EL (cell line): ENCODE results near the gene TNNT2.

ENCODE experiments used
- DNase-seq: peaks from one replicate; pipeline ENCODE4 v3.0.0-alpha.2; 2016

The TNNT2 gene

DNA sequence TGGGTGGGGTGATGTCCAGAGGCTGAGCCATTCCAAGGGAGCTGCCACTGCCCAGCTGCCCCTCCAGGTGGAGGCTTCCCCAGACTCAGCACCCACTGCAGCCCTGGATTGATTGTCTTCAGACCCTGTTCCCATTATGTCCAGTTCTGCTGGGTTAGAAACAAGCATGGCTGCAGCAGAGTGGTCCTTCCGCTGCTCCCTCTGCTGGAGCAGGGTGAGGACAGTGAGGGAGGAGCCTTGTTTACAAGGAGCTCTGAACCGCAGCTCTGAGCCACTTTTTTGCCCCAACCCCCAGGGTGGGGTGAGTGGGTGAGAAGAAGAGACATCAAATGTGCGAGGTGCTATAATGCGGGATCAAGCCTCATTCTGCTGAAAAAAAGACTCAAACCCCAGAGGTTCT, 2.3 kb downstream of the TNNT2 start:
- no peak for DNase-seq

DNA sequence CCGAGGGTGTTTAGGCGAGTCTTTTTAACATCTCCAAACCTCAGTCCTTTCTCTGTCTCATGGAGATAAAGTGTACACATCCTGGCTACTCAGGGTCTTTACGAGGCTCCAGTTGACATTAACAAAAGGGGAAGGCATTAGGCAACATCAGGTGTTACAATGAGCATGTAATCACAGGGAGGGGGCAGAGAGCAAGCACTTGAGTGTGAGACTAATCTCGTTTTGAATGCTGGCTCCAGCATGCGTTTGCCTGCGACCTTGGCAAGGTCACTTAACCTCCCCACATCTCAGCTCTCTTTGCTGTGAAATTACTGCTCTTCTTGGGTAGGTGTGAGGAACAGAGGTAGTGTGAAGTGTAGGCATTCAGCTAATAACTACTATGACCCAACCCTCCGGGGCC, 3.1 kb downstream of the TNNT2 start:
- no peak for DNase-seq

DNA sequence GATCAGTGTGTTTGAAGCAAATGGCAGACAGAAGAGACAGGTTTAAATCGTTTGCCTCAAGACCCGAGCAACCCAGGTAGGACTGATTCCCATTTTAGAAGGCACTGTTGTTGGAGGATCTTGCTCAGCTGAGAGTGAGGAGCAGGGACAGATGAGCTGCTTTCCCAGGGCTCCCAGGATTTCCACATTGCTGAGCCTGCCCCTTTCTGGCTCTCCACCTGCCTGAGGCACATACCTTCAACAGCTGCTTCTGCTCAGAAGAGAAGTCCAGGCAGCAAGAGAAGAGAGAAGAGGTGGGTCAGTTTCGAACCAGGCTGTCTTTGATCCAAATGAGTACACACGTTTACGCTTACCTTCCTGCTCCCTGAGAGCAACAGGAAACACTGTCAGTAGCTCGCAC, 5.7 kb downstream of the TNNT2 start:
- DNase-seq: no peak

DNA sequence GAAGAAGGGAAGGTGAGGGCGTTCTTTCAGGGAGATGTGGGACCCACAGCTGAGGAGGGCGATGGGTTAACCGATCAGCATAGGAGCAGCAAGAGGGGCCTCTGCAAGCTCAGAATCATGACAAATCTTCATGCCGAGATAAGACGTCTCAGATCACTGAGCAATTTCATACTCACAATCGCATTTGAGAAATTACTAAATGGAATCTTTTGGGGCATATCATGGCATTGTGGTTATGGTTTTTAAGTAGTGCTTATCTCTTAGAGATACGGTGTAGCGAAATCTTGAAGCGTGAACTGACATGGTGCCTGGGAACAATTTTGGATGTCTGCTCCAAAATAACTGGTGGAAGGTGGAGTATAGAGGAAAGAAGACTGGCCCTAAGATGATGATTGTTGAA, 6.2 kb downstream of the TNNT2 start:
- DNase-seq: no peak

DNA sequence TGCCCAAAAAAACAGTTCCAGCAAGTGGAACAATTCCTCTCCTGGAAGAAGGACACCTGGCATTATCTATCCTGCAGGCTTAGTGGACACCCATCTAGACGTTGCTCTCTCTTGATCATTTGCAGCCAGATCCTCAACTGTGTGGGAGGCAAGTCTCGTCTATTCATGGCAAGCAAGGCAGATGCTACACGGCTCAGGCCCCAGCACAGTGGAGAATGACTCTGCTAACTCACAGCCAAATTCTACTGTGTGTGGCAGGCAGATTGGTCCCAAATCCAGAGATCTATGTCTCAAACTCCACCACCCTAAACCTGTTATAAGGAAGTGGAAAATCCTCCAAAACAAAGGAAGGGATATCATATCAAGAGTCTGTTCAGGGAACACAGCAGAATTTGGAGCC, 7.0 kb downstream of the TNNT2 start:
- DNase-seq: no peak

DNA sequence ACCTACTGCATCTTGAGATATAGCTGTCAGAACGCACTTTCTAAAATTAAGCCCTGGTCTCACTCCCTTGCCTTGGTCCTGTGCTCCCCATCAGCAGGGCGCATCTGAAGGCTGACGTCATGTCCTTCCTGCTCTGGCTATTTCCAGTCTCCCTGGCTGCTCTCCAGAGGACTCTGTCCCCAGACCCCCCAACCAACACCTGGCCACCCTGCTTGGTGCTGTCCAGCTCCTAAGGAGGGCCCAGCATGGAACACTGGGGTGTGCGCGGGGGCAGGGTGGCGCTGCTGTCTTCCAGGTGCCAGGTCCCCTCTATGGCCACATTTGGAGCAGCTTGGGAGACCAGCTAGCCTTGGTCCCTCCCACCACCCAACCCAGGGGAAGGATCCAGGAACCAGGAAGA, 8.3 kb downstream of the TNNT2 start:
- DNase-seq: no peak

DNA sequence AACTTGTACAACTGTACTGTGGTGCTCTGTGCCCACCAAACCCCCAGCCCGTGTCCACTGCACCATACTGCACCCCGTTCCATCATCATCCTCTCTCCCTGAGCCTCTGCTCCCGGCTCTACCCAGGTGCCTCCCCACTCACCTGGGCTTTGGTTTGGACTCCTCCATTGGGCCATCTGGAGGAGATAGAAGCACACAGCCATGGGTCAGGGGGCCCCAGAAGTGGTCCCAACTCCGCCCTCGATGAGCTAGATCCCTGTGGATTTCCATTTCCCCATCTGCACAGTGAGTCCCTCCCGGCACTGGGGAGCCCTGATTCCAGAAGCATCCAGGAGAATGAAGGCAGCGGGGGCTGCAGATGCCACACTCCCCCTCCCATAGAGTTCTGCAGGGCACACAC, 10.8 kb downstream of the TNNT2 start:
- no peak for DNase-seq

DNA sequence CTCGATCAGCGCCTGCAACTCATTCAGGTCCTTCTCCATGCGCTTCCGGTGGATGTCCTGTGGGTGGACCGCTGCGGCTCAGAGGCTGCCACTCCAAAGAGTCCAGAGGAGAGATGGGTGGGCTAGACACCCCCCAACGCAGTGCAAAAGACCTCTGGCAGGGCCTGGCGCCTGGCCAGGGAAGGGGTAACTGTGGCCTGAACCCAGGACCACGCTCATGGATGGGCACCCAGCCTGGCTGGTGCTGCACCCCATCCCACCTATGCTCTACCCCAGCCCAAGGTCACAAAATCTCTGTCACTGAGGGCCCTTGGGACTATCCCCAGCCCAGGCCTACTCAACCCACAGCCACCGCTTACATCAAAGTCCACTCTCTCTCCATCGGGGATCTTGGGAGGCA, 12.2 kb downstream of the TNNT2 start:
- no peak for DNase-seq

DNA sequence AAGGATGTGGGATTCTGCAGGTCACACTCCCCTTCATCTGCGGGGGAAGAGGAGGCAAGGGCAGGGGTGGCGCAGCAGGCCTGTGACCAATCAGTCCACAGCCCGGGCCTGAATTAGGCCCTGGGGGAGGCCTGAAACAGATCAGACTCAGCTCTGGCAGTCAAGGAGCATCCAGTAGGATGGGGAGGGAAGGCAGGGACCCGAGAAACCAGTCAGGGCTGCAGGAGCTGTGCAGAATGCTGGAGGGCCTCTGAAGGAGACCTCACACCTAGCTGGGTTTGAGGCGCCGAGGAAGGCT, 12.7 kb downstream of the TNNT2 start:
- DNase-seq: no peak

DNA sequence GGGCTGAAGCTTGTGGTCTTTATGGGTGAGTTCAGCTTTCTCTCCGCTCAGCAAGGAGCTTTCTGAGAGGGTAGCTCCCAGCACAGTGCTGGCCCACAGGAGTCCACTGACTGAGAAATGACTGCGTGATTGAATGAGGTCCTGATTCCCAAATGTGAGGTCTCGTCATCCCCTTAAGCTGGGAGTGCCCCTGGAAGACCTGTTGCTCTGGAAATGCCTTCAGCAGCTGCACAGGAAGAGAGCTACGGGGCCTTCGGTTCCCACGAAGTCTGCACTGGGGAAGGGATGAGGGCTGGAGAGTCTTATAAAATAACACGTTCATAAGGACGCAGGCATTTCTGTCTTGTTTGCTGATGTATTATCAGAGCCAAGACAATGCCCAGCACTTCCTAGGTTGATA, 14.0 kb downstream of the TNNT2 start:
- DNase-seq: no peak

DNA sequence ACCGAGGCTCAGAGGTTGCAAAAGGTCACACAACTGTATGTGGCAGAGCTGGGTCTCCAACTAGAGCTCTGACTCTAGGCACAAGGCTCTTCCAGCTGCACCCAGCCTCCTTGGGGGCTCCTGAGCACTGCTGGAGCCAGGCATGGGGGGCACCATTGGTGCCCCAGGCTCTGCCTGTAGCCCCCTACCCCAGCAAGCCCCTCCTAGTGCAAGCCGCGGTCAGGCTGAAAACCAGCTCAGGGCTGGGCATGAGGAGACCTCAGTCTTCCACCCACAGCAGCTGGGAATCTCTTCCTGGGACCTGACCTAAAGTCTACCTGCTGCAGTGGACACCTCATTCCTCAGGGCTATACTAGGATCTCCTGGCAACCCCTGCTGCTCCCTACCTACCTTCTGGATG, 14.6 kb downstream of the TNNT2 start:
- DNase-seq: no peak

DNA sequence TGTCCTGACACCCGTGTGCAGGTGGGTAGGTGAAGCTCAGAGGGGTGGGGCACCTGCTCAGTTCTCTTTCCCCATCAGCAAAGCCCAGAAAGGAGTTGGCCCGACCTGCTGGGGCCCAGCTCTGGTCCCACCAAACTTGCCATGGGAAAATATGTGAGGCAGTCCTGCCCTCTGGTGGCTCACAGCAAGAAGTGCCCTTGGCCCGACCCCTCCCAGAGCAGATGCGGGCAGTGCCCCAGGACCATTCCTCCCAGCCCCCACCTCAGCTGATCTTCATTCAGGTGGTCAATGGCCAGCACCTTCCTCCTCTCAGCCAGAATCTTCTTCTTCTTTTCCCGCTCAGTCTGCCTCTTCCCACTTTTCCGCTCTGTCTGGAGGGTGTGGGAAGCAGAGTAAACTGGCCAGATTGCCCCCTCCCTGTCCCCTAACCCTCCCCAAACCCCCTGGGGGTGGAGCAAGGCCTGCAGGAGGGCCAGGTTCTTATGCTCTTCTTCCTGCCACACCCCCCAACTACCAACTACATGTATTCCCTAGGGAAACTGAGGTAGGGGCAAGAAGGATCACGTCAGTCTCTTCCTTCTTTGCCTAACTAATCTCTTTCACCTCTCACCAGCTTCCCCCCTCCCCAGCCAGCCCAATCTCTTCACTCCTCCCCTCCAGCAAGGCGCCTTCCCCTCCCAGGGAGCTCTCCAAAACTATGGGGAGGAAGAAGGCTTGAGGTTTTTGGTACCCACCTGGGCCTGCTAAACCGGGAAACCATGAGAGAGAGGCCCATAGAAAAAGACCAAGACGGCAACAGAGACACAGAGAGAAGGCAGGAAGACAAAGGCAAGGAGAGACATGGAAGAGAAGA, 15.6 kb downstream of the TNNT2 start:
- peak; percentile 57 for DNase-seq

DNA sequence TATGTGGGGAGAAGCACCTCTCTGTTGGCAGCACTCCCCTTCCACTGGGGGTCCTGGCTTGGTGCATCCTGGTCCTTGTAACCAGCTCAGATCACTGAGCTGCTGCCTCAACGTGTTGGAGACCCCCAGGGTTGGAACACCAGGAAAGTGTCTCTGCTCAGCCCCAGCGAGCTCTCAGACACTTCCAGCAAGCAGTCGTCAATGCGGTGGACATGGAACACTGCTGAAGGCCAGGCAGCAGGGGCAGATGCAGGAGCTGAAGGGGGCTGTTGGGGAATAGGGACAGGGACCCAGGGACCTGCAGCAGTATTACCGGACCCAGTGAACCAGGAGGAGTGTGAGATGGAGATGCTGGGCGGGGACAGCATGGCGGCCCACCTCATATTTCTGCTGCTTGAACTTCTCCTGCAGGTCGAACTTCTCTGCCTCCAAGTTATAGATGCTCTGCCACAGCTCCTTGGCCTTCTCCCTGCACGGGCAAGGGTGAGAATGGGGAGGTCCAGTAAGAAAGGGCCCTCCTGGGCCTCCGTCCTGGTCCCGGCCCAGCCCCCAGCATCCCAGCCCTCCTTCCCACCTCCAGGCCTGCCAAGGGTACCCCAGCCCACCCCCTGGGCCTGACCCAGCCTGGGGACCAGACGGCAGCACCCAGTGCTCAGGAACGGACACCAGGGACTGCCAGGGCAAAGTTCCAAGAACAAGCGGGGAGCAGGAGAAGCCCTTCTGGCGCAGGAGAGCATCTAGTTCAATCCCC, 16.4 kb downstream of the TNNT2 start:
- DNase-seq: no peak

DNA sequence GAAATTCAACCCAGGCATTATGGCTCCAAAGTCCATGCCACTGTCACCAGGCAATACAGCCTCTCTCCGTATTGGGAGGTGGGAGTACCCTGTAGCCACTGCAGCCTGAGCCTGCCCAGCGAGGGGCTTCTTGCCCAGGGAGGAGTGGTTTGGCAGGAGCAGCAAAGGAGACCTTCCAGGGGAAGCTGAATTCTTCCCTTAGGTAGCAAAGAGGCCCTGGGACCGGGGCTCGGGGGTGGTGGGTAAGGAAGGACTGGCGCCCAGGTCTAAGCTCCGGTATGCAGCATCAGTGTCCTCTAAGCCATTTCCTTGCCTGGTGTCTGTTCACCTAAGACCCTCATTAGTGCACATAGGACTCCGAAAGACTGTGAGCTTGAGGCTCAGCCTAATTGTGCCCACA, 17.0 kb downstream of the TNNT2 start:
- DNase-seq: no peak

DNA sequence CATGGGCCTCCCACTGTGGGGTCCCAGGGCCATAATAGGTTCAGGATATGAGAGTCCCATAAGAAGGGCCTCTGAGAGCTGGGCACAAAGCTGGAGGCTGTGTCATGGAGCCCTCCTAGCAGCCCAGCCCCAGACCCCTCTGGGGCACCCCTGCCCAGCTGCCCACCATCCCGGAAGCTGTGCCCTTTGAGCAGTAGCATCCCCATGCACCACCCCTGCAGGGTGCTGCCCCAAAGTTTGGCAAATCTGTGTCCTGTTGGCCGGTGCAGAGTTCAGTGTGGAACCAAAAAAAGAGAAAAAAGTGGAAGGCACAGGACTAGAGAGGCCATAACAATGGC, 17.6 kb downstream of the TNNT2 start:
- no peak for DNase-seq

DNA sequence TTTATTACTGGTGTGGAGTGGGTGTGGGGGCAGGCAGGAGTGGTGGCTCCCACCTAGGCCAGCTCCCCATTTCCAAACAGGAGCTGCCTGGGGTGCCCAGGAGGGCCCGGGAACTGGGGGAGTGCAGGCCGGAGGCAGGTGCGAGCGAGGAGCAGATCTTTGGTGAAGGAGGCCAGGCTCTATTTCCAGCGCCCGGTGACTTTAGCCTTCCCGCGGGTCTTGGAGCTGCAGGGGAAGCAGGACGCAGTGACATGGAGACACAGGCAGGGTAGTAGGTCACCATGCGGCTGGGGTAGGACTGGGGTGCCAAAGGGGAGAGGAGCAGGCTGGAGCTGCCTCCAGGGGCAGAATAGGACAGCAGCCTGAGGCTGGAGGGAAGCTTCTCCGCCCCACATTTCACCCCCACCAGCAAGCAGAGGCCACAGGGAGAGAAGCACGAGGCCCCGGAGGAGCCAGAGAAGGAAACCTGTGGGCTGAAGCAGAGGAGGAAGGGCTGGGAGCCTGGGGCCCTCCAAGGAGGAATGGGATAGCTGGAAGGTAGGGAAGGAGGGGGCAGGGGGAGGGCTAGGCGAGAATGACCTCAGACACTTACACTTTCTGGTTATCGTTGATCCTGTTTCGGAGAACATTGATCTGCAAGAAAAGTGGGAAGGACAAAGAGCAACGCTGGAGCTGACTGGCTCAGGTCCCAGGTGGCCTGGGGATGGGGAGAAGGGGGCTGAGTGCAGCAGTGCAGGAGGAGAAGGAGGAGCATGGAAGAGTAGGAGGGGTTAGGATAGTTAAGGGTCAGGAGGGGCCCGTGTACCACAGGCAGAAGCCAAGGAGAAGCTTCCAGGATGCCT, 18.2 kb downstream of the TNNT2 start:
- DNase-seq: no peak

DNA sequence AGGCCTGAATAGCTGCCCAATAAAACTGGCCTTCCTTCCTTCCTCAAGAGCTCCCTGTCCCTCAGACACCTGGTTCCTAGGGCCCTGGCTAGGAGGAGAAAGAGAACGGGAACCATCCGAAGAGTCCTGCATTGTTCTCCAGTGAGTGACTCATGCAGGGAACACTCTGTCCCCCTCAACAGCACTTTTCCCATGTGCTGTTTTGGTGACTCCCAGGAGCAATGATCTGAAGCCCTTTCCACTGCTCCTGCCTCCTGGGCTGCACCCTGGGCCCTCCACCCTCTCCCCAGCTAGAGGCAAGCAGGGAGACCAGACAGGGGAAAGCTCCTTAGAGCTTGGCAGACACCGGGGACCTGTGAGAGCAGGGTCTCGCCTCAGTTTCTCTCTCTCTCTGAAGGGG, 18.9 kb downstream of the TNNT2 start:
- peak; percentile 23 for DNase-seq

DNA sequence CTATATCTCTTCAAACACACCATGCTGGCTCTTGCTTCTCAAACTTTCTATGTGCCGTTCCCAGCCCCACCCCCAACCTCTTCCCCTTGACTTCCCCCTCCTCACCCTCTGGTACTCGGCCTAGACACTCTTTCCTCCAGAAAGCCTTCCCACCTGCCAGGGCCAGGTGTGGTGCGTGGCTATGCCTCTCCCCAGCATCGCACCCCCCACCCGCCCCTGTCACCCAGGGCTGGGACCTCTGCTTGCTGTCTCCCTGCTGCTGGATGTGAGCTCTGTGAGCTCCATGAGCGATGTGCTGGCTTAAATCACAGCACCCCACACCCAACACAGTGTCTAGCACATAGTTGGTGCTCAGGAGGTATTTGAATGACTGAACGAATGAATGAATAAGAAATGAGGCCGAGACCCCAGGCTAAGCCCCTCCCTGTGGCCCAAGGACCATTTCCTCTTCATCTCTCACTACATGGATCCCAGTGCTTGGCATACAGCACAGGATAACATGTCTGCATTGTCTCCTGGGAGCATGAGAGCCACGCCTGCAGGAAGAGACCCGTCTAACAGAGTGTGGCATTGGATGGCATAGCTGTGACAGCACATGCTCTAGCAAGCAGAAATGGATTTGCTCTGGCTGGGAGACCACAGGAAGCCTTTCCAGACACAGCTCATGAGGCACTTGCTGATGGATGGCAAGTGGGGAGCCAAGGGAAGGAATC, 19.7 kb downstream of the TNNT2 start:
- no peak for DNase-seq

DNA sequence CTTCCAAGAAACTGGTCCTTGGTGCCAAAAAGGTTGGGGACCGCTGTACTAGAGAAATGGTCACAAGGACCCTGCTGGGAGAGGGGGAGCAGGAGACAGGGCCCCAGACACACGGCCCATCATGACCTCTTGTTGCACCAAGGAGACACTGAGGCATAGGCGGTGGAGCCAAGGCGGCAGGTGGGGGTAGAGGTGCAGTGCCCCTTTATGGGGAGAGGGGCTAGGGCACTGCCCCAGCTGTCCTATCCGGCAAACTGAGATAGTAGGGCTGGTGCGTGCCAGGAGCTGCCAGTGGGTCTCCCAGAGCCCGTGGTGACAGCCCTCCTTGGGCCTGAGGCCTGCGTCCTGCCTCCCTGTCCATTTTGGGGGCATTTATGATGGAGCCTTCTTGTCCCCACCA, 20.3 kb downstream of the TNNT2 start:
- no peak for DNase-seq

DNA sequence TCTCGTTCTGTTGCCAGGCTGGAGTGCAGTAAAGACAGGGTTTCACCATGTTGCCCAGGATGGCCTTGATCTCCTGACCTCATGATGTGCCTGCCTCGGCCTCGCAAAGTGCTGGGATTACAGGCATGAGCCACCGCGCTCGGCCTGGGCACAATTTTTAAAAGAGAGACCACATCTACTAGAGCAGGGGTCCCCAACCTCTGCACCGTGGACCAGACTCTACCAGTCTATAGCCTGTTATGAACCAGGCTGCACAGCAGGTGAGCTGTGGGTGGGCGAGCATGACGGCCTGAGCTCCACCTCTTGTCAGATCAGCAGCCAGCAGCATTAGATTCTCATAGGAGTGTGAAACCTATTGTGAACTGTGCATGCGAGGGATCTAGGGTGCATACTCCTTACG, 20.8 kb downstream of the TNNT2 start:
- no peak for DNase-seq

DNA sequence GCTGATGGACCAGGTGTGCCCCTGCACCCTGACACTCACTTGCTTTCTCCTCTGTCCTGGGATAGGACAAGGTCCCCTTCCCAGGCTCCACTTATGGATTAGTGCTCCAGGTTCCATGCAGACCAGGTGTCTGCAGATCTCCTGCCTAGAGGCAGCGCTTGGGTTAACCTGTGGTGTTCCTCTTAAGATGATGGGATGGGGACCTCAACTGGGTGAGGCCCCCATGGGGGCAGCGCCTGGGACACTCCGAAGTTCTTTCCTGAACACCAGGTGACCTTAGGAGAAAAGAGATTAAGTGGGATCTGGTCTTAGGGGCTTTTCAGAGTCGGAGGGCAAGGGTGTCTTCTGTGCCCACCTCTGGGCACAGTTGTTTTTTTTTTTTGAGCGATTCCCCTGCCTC, 21.2 kb downstream of the TNNT2 start:
- DNase-seq: no peak

DNA sequence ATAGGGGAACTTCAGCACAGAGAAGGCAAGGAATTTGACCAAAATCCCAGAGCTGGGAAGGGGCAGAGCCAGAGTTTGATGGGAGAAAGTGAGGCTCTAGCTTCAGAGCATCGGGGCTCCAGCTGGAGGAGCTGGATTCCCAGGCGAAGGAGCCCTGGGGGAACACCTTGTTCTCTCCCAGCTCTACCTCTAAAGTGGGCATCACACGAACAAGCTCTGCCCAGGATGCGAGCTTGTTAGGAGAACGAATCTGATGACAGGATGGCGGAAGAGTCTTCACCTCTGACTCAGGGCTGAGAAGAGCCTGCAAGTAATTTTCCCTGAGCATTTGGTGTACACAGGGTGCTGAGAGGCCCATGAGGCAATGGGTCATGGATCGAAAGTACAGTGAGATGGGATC, 22.0 kb downstream of the TNNT2 start:
- DNase-seq: no peak

DNA sequence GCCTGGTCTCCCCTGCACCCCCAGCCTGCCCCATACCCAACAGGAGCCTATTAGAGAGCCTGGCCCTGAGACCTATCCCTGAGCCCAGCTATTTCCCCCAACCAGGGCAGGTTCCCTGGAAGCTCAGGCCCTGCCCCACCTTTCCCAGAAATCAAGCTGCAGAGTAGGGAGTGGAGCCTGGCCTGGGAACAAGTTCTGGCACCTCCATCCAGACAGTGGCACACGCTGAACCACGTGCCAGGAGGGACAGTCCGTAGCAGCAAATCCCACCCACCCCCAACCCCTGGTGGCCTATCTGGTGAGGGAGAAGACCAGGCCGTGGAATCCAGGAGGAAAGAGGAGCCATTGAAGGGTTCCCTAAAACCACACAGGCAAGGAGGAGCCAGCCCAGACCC, 22.6 kb downstream of the TNNT2 start:
- no peak for DNase-seq
